Retinal pigment epithelial cell (primary cell): ENCODE results near the gene NID1.

ENCODE experiments used
- DNase-seq: peaks from one replicate; pipeline ENCODE4 v3.0.0-alpha.2; 2010; ENCODE audit warnings: low read depth
- H3K4me3 ChIP-seq: 2 replicates; pipeline ENCODE4 v1.5.1; 2011; ENCODE audit warnings: mild to moderate bottlenecking, low read length, control low read depth, moderate library complexity
- CTCF ChIP-seq: conservative IDR thresholded peaks from 2 replicates; pipeline ENCODE4 v1.5.1; 2011; ENCODE audit warnings: low read depth, low read length, control low read depth, inconsistent platforms

NID1 gene

GRCh38 chr1:235990330-235990795 is 74.5 kb downstream of the NID1 start:
- no peak for DNase-seq

GRCh38 chr1:235989105-235989504 is 75.8 kb downstream of the NID1 start:
- no peak for DNase-seq
- TF ChIP-seq CTCF: no peak

More at GRCh38 chr1:235990330-235990795, 74.5 kb downstream of the NID1 start:
- TF ChIP-seq CTCF: no peak
- H3K4me3 ChIP-seq: no peak overlapping the region

GRCh38 chr1:235986869-235987268 is 78.0 kb downstream of the NID1 start:
- no peak overlapping the region for H3K4me3 ChIP-seq
- no peak for DNase-seq
- no peak for TF ChIP-seq CTCF

More at GRCh38 chr1:235989105-235989504, 75.8 kb downstream of the NID1 start:
- no peak overlapping the region for H3K4me3 ChIP-seq

- TF ChIP-seq CTCF: no peak
- DNase-seq: no peak
- no peak overlapping the region for H3K4me3 ChIP-seq
These were observed 80.7 kb downstream of the NID1 start for GRCh38 chr1:235984041-235984825.

- H3K4me3 ChIP-seq: no peak overlapping the region
- no peak for TF ChIP-seq CTCF
- no peak for DNase-seq
These were observed 83.9 kb downstream of the NID1 start for GRCh38 chr1:235980976-235981375.

GRCh38 chr1:235979716-235980333 is 85.1 kb downstream of the NID1 start:
- no peak for TF ChIP-seq CTCF
- no peak for DNase-seq
- no peak overlapping the region for H3K4me3 ChIP-seq

- DNase-seq: no peak
- no peak for TF ChIP-seq CTCF
- H3K4me3 ChIP-seq: no peak overlapping the region
These were observed 85.7 kb downstream of the NID1 start for GRCh38 chr1:235979176-235979575.
